NCI-H187 (cell line): Measurements from ENCODE around the gene FAM13A.

ENCODE experiments used
- DNase-seq, 2 experiments: peaks; one replicate each; lab custom pipeline; 2025; lab: John Stamatoyannopoulos, UW

Gene FAM13A

DNA sequence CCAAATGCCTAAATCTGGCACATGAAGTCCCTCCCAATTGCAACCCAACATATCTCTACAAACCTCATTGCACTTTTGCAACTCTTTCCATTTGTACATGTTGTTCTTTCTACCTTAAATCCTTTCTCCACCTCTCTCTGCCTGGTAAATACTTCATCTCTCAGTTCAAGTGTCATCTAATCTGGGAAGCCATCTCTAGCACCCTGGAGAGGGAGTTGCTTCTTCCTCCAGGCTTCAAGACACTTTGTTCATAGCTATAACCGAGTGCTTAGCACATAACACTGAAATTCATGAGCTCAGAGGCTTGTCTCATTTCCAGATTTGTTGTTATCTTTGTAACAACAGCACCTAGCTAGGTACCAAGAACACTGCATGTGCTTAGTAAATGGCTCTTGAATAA is 244.6 kb downstream of the FAM13A start:
- DNase-seq = peak in 1 of 2 experiments; percentile 4

DNA sequence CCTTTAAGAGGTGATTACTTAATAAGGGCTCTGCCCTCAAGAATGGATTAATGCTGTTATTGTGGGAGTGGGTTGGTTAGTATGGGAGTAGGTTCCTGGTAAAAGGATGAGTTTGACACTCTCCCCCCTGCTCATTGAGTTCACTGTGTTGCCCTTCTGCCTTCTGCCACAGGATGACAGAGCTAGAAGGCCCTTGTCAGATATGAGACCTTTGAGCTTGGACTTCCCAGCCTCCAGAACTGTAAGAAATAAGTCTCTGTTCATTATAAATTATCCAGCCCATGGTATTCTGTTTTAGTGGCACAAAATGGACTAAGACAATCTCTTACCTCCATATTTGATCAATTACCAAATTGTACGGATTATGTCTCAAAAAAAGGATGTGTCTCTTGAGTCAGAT is 245.1 kb downstream of the FAM13A start:
- DNase-seq = no peak

DNA sequence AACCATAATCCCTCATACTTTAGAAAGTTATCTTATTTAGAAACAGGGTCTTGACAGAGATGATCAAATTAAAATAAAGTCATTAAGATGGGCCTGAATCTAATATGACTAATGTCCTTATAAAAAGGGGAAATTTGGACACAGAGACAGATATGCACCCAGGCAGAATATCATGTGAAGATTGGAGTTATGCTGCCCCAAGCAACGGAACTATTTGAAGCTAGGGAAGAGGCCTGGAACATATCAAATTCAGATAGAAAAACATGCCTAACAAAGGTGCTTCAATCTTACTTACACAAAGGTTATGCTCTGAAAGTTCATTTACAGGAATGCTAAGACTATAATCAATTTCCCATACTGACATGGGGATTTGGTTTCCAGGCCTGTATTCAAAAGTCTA is 246.7 kb downstream of the FAM13A start:
- no peak for DNase-seq

DNA sequence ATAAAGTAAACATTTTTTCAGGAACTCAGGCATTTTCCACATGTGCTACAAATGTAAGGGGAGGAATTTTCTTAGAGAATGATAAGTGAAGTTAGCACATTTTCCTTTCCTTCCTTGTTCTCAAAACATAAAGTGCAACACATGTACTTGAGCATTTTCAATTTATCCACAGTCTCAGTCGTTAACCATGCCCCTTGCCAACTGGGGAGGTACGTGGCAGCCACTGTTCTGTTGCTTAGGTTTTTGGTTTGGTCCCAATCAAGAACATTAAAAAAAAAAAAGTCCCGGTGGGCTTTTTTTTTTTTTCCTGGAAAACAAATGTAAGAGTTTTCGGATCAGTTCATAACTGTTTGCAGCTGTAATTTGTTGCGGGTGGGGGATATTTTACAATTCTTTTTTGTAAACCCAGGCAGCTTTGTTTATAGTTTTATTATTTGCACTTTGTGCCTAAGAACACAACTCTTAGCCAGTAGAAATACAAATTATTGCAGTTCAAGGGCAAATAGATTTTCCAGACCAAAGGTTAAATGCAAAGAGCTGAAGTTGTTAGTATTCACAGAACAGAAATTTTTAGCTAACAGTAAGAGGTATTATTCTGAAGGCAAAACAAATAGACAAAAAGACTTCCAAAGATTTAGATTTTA is 247.3 kb downstream of the FAM13A start:
- no peak for DNase-seq

DNA sequence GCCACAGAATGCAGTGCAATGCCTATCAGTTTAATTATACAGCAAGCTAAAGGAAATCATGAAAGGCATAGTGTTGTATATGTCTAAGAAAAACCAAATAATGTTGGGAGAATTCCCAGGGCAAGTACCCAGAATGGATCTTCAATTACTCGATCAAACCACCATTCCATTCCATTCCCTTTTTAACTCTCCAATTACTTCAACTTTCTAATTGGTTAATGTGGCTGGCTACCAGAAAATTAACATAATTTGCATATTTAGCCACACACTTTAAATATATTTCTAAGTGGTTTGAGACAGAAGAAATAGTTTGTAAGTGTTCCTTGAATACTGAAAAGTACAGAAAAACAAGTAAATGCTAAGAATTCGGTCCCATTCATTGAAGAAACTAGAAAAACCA is 247.9 kb downstream of the FAM13A start:
- DNase-seq = no peak

DNA sequence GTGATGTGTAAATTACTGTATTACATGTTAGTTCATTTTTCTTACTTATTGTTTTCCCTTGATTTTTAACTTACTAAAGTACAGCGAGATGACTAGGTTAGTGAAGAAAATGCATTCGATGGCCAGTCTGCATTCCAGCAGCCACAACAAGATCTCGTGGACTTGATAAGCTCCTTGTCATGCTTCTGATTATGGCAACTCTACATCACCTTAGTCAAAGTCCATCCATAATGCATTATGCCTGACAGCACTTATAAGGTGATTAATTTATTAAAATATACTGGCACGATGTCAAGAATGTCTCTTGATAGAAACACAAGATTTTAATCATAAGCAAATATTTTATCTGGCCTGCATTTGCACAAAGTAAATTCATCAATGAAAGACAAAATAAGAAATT is 249.5 kb downstream of the FAM13A start:
- DNase-seq = no peak

DNA sequence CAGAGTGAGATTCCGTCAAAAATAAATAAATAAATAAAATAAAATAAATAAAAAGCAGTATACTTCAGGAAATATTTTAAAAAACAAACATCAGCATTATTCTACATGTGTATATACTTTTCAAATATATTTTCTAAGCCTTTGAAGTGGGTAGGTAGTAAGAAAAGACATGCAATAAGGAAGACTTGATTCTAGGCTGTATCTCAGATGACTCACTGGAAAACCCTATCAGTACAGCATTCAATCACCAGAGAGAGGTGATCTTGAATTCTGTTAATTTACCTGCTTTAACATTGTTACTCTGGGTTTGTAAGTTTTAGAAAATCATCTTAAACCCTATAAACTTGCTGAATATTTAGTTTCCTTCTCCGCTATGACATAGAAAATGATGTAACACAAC is 252.8 kb downstream of the FAM13A start:
- no peak for DNase-seq

DNA sequence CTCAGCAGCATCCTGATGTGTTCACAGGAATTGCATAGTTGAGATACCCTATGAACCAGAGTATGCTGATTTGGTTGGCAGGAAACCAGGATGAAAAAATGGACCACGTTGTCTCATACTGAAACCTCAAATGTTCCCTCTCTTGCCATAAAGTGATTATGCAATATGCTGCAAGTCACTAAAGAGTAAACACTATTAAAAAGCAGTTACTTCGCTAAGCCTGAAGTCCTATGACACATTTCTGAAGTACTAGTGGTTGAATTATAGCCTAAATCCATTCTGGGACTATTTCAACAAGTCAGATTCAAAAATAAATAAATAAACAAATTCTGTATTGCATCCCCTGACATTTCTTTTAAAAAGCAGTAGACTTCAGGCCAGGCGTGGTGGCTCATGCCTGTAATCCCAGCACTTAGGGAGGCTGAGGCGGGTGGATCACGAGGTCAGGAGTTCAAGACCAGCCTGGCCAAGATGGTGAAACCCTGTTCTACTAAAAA is 253.3 kb downstream of the FAM13A start:
- no peak for DNase-seq

DNA sequence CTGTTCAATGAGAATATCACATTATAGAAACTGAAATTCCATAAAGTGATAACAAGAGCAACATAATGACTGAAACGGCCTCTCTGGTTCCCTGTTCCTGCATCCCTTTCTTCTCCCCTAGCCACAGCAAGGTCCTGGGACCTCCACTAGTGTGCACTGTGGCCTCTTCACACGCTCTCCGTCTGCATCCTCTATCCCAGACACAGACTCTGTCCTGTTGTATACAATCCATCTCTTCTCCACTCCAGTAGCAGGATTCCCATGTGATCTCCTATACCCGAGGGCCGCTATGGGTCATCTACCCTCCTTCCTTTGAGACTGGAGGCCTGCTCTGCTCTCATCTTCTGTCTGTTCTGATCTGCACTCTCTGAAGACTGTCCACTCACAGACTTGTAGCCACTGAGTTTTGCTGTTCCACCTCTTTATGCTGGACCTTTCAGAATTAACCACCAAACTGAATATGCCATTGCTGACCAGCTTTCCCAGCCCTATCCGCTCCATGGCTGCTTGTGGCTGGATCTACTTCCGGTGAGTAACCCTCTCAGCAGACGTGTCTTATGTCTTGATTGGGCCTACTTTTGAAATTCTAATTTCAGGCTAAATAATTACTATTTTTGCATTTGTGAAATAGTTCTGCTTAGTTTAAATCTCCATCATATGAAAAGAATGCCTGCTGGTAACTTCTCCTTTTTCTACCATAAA is 254.2 kb downstream of the FAM13A start:
- no peak for DNase-seq

DNA sequence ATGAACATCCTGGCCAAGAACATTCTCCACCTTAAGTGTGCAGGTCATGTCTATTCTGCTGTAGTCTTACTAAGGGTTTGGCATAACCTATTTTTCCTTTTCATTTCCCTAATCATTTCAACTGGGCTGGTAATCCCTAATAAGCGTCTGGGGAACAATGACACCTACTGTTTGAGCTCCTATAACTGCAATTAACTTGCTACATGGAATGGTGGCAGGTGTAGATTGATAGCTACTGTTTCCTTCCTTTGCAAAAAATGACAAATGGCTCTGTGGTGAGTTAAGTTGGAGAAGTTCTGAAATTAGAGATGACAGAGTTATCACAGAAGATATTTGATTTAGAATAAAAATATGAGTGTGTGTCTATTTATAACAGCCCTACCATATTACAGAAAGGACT is 254.8 kb downstream of the FAM13A start:
- no peak for DNase-seq

DNA sequence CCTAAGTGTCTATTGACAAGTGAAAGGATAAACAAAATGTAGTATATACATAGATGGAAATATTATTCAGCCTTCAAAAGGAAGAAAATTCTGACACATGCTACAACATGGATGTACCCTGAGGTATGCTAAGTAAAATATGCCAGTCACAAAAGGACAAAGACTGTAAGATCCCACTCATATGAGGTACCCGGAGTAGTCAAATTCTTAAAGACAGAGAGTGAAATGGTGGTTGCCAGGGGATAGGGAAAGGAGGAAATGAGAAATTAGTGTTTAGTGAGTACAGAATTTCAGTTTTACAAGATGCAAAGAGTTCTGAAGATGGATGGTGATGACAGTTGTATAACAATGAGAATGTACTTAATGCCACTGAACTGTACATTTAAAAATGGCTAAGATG is 257.1 kb downstream of the FAM13A start:
- no peak for DNase-seq

DNA sequence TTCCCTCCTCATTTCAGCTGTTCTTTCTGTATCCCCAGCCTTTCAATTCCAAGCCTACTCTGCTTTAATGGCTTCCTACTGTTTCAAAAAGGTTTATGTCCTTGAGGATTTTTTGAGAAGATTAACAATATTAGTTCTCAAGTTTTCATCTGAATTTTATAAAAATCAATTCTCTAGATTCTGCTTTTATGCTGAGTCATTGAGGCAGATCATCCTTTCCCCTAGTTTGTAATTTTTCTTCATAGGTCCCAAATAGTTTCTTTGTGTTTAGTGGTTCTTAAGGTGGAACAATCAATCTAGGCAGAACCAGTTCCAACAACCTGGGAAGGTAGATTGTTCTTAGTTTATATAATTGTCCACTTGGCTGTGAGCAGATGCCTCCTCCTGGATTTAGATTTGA is 259.3 kb downstream of the FAM13A start:
- DNase-seq = no peak

DNA sequence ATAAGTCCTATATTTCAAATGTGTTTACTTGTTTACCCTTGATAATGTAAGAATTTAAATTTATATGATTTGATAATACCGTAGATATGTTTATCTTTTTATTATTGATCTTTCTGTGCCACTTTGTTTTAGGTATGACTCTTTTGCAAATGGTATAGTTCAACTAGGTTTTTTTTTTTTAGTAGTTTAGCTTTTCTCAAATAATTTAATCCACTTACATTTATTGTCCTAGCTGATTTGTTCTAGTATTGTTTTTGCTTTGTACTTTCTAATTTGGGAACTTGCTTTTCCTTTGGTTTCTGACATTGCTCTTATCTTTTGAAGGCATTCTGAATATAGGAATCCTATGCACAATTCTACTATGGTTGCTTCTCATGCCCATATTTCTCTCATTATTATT is 260.4 kb downstream of the FAM13A start:
- DNase-seq = no peak

DNA sequence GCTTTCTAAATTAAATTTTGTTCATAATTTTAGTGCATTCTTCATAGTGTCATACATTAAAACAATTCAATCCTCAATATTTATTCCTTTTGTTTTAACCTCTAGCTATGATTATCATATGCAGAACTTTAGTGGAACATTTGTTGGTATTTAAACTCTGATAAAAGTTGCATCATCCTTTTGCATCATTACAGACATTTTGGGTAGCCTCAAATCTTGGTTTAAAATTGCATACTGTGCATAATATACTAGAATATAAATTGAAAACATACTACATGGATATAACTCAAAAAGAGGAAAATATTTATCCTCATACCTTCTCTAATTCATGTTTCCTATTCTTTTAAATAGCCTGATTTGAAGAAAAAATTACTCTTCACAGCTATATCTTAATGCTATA is 262.0 kb downstream of the FAM13A start:
- DNase-seq = no peak

DNA sequence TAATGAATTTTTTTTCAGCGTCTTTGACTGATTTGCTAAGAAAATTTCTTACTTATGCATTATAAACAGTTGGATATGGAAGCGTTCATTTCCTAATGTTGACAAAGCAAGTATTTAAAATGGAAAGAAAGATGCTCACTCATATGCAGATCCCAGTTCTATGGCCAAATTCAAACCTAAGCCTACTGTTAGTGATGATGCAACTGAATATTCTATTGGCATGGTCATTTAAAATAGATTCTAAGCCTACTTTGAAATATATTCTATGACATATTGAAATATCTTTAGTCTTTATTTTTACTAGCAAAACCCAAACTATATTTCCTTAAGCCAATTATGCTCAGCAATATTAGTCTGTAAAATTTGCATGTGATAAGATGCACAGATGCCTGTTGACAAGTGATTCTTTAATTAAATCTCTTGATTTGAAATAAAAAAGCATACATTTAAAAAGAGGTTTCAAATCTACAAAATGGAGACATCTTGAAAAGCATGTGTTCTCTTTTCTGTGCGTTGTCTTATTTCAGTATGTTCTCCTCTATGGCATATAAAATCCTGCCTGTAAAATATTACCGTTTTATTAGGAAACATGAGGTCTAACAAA is 262.8 kb downstream of the FAM13A start:
- no peak for DNase-seq

DNA sequence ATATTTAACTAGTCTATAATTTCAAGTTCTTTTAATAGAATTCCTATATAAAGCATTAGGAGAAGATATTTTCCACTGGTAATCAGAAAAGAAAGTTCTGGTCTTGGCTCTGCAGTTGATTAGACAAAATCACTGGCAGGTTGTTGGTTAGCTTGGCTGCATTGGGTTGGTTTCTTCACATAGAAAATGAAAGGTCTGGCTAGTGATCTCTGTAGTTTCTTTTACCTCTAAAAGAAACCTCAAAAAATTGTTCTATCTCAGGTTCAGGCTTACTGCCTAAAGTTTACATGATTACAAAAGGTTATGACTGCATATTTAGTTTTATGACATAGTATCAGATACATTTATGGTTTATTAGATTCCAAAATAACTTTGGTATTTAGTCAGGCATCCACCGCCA is 263.5 kb downstream of the FAM13A start:
- no peak for DNase-seq

DNA sequence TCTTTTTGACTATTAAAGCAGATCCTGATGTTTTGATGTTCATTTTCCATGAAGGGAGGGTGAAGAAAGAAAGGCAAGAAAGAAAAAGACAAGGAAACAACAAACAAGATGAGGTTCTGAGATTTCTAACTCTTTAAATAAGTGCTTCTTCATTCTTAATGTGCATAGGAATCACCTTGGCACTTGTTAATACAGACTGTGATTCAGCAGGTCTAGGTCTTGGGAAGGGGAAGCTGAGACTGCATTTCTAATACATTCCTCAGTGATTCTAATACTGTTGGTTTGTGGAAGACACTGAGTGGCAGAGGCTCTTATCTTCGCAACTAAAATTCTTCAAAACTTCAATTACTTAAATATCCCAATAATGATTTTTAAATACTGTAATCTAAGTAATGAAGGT is 264.2 kb downstream of the FAM13A start:
- no peak for DNase-seq

DNA sequence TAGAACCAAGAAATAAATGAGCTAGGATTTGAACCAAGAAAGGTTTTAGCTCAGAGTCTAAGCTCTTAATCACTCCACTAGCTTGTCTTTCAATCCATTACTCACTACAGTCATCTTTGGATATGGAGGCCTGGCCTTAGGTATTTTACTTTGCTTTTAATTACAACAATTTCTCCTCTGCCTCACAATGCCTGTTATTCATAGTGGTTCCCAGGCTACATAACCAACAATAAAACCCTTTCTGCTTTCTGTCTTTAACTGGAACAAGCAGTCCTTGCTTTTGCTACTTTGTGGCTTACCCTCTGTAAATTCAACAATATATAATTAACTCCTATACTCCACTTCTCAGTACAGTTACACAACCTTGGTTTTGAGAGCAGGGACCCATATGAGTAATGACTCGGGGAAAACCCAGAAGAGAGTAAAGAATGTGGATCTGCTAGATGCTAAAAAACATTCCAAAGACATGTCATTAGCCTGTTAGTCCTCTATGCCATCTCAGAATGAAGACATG is 264.7 kb downstream of the FAM13A start:
- DNase-seq = no peak

DNA sequence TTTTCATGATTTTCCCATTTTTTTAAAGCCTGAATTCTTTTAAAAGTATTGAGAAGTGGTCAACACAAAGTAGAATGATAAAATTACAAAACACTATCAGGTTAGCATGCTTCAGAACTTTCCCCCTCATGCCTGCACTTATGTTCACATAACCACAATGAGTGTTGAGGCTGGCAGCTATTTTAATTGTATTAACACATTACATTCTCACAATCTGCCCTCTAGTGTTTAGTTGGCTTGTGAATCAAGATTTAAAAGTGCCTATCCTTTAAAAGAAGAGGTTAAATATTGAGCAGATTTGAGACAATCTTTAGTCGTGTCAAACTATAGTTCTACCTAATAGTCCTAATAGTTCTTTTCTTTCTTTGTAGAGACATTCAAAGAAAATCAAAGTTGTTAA is 265.7 kb downstream of the FAM13A start:
- no peak for DNase-seq

DNA sequence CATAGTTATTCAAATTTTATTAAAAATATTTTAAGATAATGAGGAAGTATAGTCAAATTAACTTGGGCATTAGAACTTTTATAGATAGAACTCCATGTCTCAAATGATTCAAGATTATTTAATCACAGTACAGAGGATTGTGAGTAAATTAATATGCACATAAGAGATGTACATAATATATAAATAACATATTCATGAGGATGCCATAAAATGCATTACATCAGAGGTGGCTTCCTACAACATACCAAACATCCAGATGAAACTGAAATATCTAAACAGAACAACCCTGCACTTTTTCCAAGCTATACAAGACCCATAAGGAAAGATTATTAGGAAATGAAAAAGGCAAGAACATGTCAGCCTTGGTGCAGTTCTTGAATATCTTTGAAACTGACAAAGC is 268.1 kb downstream of the FAM13A start:
- DNase-seq = no peak

DNA sequence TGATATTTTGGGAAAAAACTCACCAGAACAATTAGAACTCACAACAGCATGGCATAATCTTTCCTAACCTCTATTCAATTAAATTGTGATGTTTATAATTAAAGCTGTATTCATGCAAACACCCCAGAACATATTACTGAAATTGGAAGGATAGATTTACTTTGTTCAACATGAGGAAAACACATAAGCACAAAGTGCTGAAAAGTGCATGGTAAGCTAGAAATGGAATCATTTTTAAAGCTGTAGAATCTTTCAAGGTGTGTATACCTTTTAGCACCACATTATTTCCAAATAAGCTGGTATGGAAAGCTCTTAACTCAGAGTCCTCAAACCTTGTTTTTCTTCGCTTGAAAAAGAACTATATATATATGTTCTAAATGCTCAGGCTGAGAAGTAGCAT is 268.6 kb downstream of the FAM13A start:
- DNase-seq = no peak

DNA sequence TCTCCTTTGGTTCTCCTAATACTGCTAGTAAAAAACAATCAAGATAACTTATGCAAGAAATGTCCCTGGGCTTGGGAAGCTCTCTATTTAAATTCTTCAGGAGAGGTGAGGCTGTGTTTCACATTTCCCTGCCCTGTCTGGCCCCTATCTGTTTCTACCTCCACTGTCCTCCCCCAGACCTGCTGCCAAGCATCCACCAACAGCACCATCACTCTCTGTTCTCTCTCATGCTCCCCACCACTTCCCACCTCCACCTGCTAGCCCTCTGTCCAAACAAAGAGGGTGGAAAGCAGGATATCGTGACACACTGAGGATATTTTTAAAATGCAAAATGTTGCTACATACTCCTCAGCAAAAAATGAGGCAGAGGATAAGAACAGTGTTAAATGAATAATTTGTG is 271.0 kb downstream of the FAM13A start:
- DNase-seq = no peak

DNA sequence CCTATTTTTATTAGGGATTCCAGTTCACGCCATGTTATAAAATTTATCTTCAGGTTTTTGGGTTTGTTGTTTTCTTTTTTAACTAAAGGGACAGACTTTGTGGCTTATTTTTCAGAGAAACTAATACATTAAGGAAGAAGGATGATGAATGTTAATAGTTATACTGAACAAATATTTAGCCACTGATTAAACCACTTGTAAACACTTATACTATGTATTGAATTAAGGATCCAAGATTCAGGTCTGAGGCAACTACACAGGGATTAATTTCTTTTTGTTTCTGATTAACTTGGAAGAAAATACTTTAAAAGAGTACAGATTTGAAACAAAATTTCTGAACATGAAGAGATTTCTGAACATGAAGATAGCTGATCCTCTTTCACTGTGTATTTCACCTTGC is 276.6 kb downstream of the FAM13A start:
- DNase-seq = no peak
